K562 (cell line): Measurements from ENCODE around the gene DAO. TPM values are rescaled to one million over a fixed set of nuclear protein-coding genes. Genes with fewer than 3 reads are reported as not detected.

Source experiments
- ATAC-seq: fragments of 200-7000 bp; cut with Tn5 transposase; 3 replicates; pipeline ENCODE4 v1.9.1; 2020; ENCODE audit warnings: moderate library complexity
- BruUV-seq: library from RNA; stranded (reverse); fragments of 400-500 nt; replicated peaks from 2 replicates; lab custom pipeline; 2021; lab: Mats Ljungman, UMichigan
- CTCF ChIA-PET: fragments of 300-600 bp; formaldehyde crosslinking; extraction: SDS; loops from one replicate; lab custom pipeline; 2021; ENCODE audit warnings: low intra/inter-chr PET ratio; lab: Yijun Ruan, JAX
- POLR2A ChIA-PET: fragments of 300-600, 350-650 bp; sonication (Branson Sonifier 250); formaldehyde crosslinking; extraction: SDS; loops from one replicate; lab custom pipeline; 2021; ENCODE audit warnings: antibody characterized with exemption, inconsistent platforms; lab: Yijun Ruan, JAX
- DNase-seq, 4 experiments: peaks; one replicate each; pipeline versions ENCODE4 v3.0.0 to v3.0.0-alpha.2; 2011 to 2018; ENCODE audit warnings: low spot score in 3 of 4, mixed read lengths in 3 of 4; ENCODE audit errors: extremely low read depth in 1 of 4
- FAIRE-seq: peaks from 2 replicates; lab custom pipeline; 2011; peaks lifted over from hg19 to GRCh38; lab: Jason Lieb, UNC
- H2AFZ ChIP-seq: 2 replicates; pipeline ENCODE4 v1.6.0; 2011; ENCODE audit warnings: low read depth, low read length, control low read depth, inconsistent platforms
- H3K27ac ChIP-seq: fragments of 200-600 bp; 3 replicates; pipeline ENCODE4 v1.8.0; 2011; ENCODE audit warnings: low read depth, mild to moderate bottlenecking, control low read depth, inconsistent platforms, low read length, moderate library complexity, mixed read lengths; ENCODE audit errors: extremely low read depth
- H3K27me3 ChIP-seq, 2 experiments: fragments of 300-600 bp in 1 of 2; 2 replicates in 1 of 2; 3 replicates in 1 of 2; pipeline versions ENCODE4 v1.6.0 to v1.8.0; 2011; ENCODE audit warnings: inconsistent platforms in 2 of 2, low read length in 2 of 2, mild to moderate bottlenecking in 1 of 2, mixed read lengths in 1 of 2, moderate library complexity in 1 of 2; ENCODE audit not compliant: control insufficient read depth in 2 of 2, insufficient read depth in 2 of 2
- H3K36me3 ChIP-seq: fragments of 300-600 bp; 3 replicates; pipeline ENCODE4 v1.8.0; 2011; ENCODE audit warnings: mild to moderate bottlenecking, low read length, inconsistent platforms; ENCODE audit not compliant: control insufficient read depth, insufficient read depth
- H3K4me1 ChIP-seq, 2 experiments: fragments of 200-600 bp in 1 of 2; replicated peaks in 1 of 2; 2 replicates in 1 of 2; 3 replicates in 1 of 2; pipeline versions ENCODE4 v1.5.1 to v1.8.0; 2011; ENCODE audit warnings: inconsistent platforms in 2 of 2, low read length in 2 of 2, mild to moderate bottlenecking in 1 of 2, mixed read lengths in 1 of 2, moderate library complexity in 1 of 2; ENCODE audit not compliant: control insufficient read depth in 2 of 2, insufficient read depth in 2 of 2
- H3K4me2 ChIP-seq: 2 replicates; pipeline ENCODE4 v1.6.1; 2011; ENCODE audit warnings: low read length, control low read depth, inconsistent platforms, mixed read lengths; ENCODE audit not compliant: insufficient read depth
- H3K4me3 ChIP-seq: fragments of 200-600 bp; sonication (generic), shearing (Covaris generic); 2 replicates; pipeline ENCODE4 v1.5.1; 2016; ENCODE audit warnings: control low read depth, inconsistent platforms
- H3K79me2 ChIP-seq: fragments of 200-600 bp; 3 replicates; pipeline ENCODE4 v1.8.0; 2011; ENCODE audit warnings: low read length, inconsistent platforms; ENCODE audit not compliant: control insufficient read depth, insufficient read depth
- H3K9ac ChIP-seq, 2 experiments: 2 replicates each; pipeline versions ENCODE4 v1.6.0 to v1.6.1; 2011; ENCODE audit warnings: low read depth in 2 of 2, low read length in 2 of 2, control low read depth in 1 of 2, inconsistent platforms in 1 of 2, mild to moderate bottlenecking in 1 of 2, mixed read lengths in 1 of 2; ENCODE audit not compliant: insufficient read depth in 1 of 2
- H3K9me1 ChIP-seq: one replicate; pipeline ENCODE4 v1.6.0; 2011; ENCODE audit warnings: inconsistent platforms, mild to moderate bottlenecking, low read length, moderate library complexity; ENCODE audit not compliant: control insufficient read depth, insufficient read depth
- H3K9me3 ChIP-seq: replicated peaks from 2 replicates; pipeline ENCODE4 v1.5.1; 2011; ENCODE audit warnings: low read depth, low read length, inconsistent platforms; ENCODE audit not compliant: control insufficient read depth, insufficient read depth
- H4K20me1 ChIP-seq: replicated peaks from 2 replicates; pipeline ENCODE4 v1.6.1; 2011; ENCODE audit warnings: low read length, inconsistent platforms, mixed read lengths; ENCODE audit not compliant: control insufficient read depth, insufficient read depth
- ADNP ChIP-seq: fragments of 200-800 bp; sonication (Bioruptor generic); IDR thresholded peaks from 2 replicates; pipeline ENCODE4 v1.6.1; 2016; ENCODE audit warnings: missing genetic modification characterization, missing compliant biosample characterization
- CREB3 ChIP-seq: fragments of 450-650 bp; conservative IDR thresholded peaks from 2 replicates; pipeline ENCODE4 v1.6.1; 2016; ENCODE audit warnings: missing genetic modification characterization, low read depth, mild to moderate bottlenecking, missing compliant biosample characterization, moderate library complexity
- FOXJ2 ChIP-seq: fragments of 200-800 bp; sonication (Bioruptor generic); IDR thresholded peaks from 2 replicates; pipeline ENCODE4 v1.6.1; 2016; ENCODE audit warnings: missing genetic modification characterization, missing compliant biosample characterization
- HLTF ChIP-seq: fragments of 450-650 bp; IDR thresholded peaks from 2 replicates; pipeline ENCODE4 v1.6.1; 2016
- IRF1 ChIP-seq: sonication (generic); formaldehyde crosslinking; IDR thresholded peaks from 2 replicates; pipeline ENCODE4 v1.8.0; 2022; ENCODE audit warnings: missing genetic modification reagents, mild to moderate bottlenecking, borderline replicate concordance
- NR1H2 ChIP-seq: sonication (generic); formaldehyde crosslinking; IDR thresholded peaks from 2 replicates; pipeline ENCODE4 v1.4.0; 2020; ENCODE audit warnings: mild to moderate bottlenecking, missing genetic modification reagents
- PHB2 ChIP-seq: fragments of 450-650 bp; IDR thresholded peaks from 2 replicates; pipeline ENCODE4 v1.6.1; 2017; ENCODE audit warnings: low read depth
- PHF21A ChIP-seq: fragments of 450-650 bp; IDR thresholded peaks from 2 replicates; pipeline ENCODE4 v1.6.1; 2017; ENCODE audit warnings: low read depth, borderline replicate concordance
- POLR2AphosphoS2 ChIP-seq: IDR thresholded peaks from 2 replicates; pipeline ENCODE4 v1.6.1; 2012; ENCODE audit warnings: low read length, improper control_type of control experiment
- SRSF3 ChIP-seq: fragments of 200-400 bp; formaldehyde crosslinking; IDR thresholded peaks from 2 replicates; pipeline ENCODE4 v1.6.1; 2016; ENCODE audit warnings: mild to moderate bottlenecking, low read length, moderate library complexity; ENCODE audit not compliant: insufficient read depth
- TAF1 ChIP-seq: IDR thresholded peaks from 2 replicates; pipeline ENCODE4 v1.6.1; 2011; ENCODE audit warnings: mild to moderate bottlenecking, low read length, moderate library complexity; ENCODE audit not compliant: insufficient read depth, control insufficient read depth, severe bottlenecking; ENCODE audit errors: extremely low read depth
- TCF7 ChIP-seq: sonication (generic); IDR thresholded peaks from 2 replicates; pipeline ENCODE4 v1.6.1; 2016; ENCODE audit warnings: antibody characterized with exemption, borderline replicate concordance
- TFE3 ChIP-seq: fragments of 450-650 bp; formaldehyde crosslinking; IDR thresholded peaks from 2 replicates; pipeline ENCODE4 v1.4.0; 2020; ENCODE audit warnings: mild to moderate bottlenecking, mixed read lengths
- ZC3H4 ChIP-seq: sonication (generic); formaldehyde crosslinking; IDR thresholded peaks from 2 replicates; pipeline ENCODE4 v1.9.0; 2021; ENCODE audit warnings: missing genetic modification reagents, borderline replicate concordance
- ZNF507 ChIP-seq: conservative IDR thresholded peaks from 2 replicates; pipeline ENCODE4 v1.6.1; 2017; ENCODE audit warnings: missing genetic modification characterization, missing compliant biosample characterization
- ZNF583 ChIP-seq: fragments of 250-450 bp; sonication (Bioruptor Pico); IDR thresholded peaks from 2 replicates; pipeline ENCODE4 v1.4.0; 2020
- WGBS: fragments of 100-300 bp; shearing (Covaris generic); methylation state at CpG from one replicate; pipeline ENCODE4 v1.1.6; 2016; ENCODE audit warnings: low coverage, mixed read lengths; ENCODE audit not compliant: insufficient coverage; ENCODE audit errors: missing lambda C conversion rate; 5-methylcytosine and 5-hydroxymethylcytosine counted together
- in situ Hi-C: fragments of 300-500 bp; cut with MboI; formaldehyde crosslinking; loops from 4 replicates; pipeline ENCODE4 v1.15.0; 2018; ENCODE audit warnings: inconsistent platforms, mixed read lengths
- intact Hi-C: fragments of 100-400 bp; cut with micrococcal nuclease; formaldehyde crosslinking; loops from 2 replicates; pipeline ENCODE4 v1.14.2; 2022
- polyA plus RNA-seq, 8 experiments: library from polyadenylated mRNA; depleted of rRNA in 4 of 8; stranded (reverse) in 5 of 8; unstranded in 3 of 8; fragments of >200 nt; fragmentation: Nextera tagmentation in 2 of 8; fragmentation: Illumina TruSeq in 1 of 8; extraction: Ambion mirVana in 2 of 8; extraction: Trizol in 1 of 8; gene quantifications; 2 replicates each; pipeline versions ENCODE4 v1.2.1 to v1.2.3, GENCODE V29; 2011 to 2014; ENCODE audit warnings: inconsistent platforms in 1 of 8, missing spikeins in 1 of 8
- total RNA-seq, 7 experiments: library from RNA; depleted of rRNA in 6 of 7; stranded (reverse); fragments of >200 nt in 6 of 7; fragmentation: Illumina TruSeq in 2 of 7; extraction: Trizol in 2 of 7; gene quantifications; 2 replicates each; pipeline versions ENCODE4 v1.2.1 to v1.2.3, GENCODE V29; 2011 to 2021; ENCODE audit warnings: low replicate concordance in 1 of 7

Gene DAO
- total and polyA plus RNA-seq, 9 of the 15 experiments (the other 6 are each of a cell fraction or from before 2014, with no cell fraction given) = not detected

GRCh38 chr12:108911915-108912314, 32.0 kb downstream of the DAO start:
- intact Hi-C loops = no loop called here
- Histone ChIP-seq H3K27me3 (peaks cover 17 to 39% of the 10 kb centered on the region in 2 experiments; a peak in 4 of 5 replicates), H3K4me3 (no peak overlapping the region)

More at GRCh38 chr12:108911915-108912314, 32.0 kb downstream of the DAO start:
- Histone ChIP-seq H3K9me1 (no peaks in the 10 kb centered on the region), H4K20me1 (no peaks in the 10 kb centered on the region), H3K4me2 (no peak overlapping the region), H3K4me1 (no peaks in the 10 kb centered on the region; a peak in 1 of 5 replicates), H3K27ac (no peak overlapping the region), H3K9ac (no peak overlapping the region), H3K36me3 (no peaks in the 10 kb centered on the region), H3K79me2 (no peaks in the 10 kb centered on the region), H3K9me3 (no peaks in the 10 kb centered on the region), H2AFZ (no peak overlapping the region)
- no TSS peak for BruUV-seq
- TF ChIP-seq TCF7 (no peak), HLTF (no peak), SRSF3 (no peak), CREB3 (tag) (no peak), TFE3 (CRISPR knock-in tag) (no peak), TAF1 (no peak), IRF1 (CRISPR knock-in tag) (no peak), PHB2 (no peak), ZC3H4 (no peak), ADNP (no peak), ZNF507 (tag) (no peak), PHF21A (no peak), NR1H2 (CRISPR knock-in tag) (no peak), FOXJ2 (tag) (no peak), POLR2AphosphoS2 (no peak), ZNF583 (no peak)
- 1% methylated on average over 6 of the region's 6 CpGs for WGBS
- in situ Hi-C loops = no loop called here
- POLR2A ChIA-PET = no interaction called here
- DNase-seq (no peak), FAIRE-seq (no peak), ATAC-seq (no peak)
- CTCF ChIA-PET = interaction anchor here (0.6 kb wide), 1 partner anchor 782 kb away, joined by 3 read pairs; no protein-coding TSS in a partner anchor
